Measurements from ENCODE around the gene ASB18. TPM values are rescaled to one million over a fixed set of nuclear protein-coding genes. Genes with fewer than 3 reads are reported as not detected.

Gene ASB18
- total and polyA plus RNA-seq, 2 of the 8 experiments (the other 6 are each of a cell fraction or from before 2014, with no cell fraction given), result not detected

DNA sequence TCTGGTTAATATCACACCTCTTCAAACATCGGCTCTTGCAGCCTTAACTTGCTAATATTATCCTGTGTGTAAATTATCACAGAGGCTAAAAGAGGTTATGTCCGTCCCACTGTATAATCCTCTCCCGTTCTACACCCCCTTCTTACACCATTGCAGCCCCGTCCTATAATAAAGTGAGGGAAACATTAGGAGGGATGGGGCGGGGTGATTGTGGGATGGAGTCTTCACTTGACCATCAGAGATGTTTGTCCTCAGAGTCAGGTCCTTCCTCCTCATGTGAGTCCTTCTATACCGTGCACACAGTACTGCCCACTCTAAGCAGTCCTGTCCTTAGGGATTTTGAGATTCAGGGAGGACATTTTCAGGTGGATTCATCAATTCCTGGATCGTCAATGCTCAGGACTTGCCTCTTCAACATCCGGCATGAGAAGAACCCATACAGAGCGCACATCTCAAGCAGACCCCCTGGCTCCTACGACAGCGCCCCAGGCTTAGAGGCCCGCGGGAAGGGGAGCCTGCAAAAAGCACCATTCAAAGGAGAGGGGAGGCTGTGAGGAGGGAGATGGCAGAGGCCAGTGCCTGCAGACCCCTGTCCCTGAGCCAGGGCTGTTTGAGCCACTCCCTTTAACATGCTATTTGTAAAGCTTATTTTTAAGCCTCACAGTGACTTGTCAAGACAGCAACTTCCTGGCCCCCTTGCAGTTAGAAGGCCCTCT, 42.8 kb upstream of the ASB18 start:
- Histone ChIP-seq H2BK12ac (ENCODE audit: low read depth, low read length) (no peak overlapping the region), H4K5ac (ENCODE audit: insufficient read length, low read depth, low read length) (no peak overlapping the region), H2BK120ac (replicated peaks; ENCODE audit: low read depth, low read length) (no peak overlapping the region), H2BK15ac (ENCODE audit: low read length) (no peak overlapping the region), H3K4ac (replicated peaks; ENCODE audit: insufficient read length, low read depth, low read length) (no peak overlapping the region), H3K23ac (ENCODE audit: insufficient read length) (no peak overlapping the region), H3K27me3 (replicated peaks in 1 of 4; ENCODE audit: control insufficient read depth in 3 of 4, extremely low read depth in 1 of 4, insufficient read depth in 3 of 4, low read length in 3 of 4) (no peaks in the 10 kb centered on the region), H2BK20ac (ENCODE audit: low read length) (0 out of 2 replicates have a peak overlapping the region, but pooled peaks have one; percentile 23), H3K36me3 (ENCODE audit: control insufficient read depth in 2 of 4, insufficient read depth in 4 of 4, low read length in 3 of 4) (no peaks in the 10 kb centered on the region), H3K14ac (ENCODE audit: insufficient read length) (no peak overlapping the region), H3K79me1 (ENCODE audit: low read depth, low read length) (no peaks in the 10 kb centered on the region), H3K18ac (ENCODE audit: extremely low read depth, low read length) (no peak overlapping the region), H3K4me2 (ENCODE audit: insufficient read depth in 1 of 2, low read depth in 2 of 2, low read length in 2 of 2) (peak overlapping the region; percentile 11 to 23; a peak in 2 of 4 replicates), H3K79me2 (ENCODE audit: control insufficient read depth in 1 of 2, insufficient read depth in 2 of 2, low read length in 2 of 2) (no peaks in the 10 kb centered on the region), H3K27ac (ENCODE audit: low read depth, low read length) (no peak overlapping the region), H3K56ac (replicated peaks; ENCODE audit: insufficient read length, low read depth, low read length) (no peak overlapping the region), H4K20me1 (replicated peaks in 1 of 2; ENCODE audit: control insufficient read depth in 1 of 2, insufficient read depth in 2 of 2, low read length in 2 of 2) (no peaks in the 10 kb centered on the region), H4K91ac (replicated peaks; ENCODE audit: insufficient read length, low read length) (no peak overlapping the region), H3K4me1 (replicated peaks in 1 of 4; ENCODE audit: control insufficient read depth in 3 of 4, insufficient read depth in 4 of 4, low read length in 3 of 4) (peaks cover 3 to 12% (median 9%) of the 10 kb centered on the region in 4 experiments; a peak in 5 of 7 replicates), H2AFZ (ENCODE audit: low read length) (no peak overlapping the region), H3K23me2 (ENCODE audit: low read depth, low read length) (no peaks in the 10 kb centered on the region), H2BK5ac (ENCODE audit: low read depth, low read length) (no peak overlapping the region), H2AK5ac (ENCODE audit: low read depth, low read length) (no peak overlapping the region), H3K9ac (replicated peaks in 1 of 4; ENCODE audit: extremely low read depth in 1 of 4, low read depth in 3 of 4, low read length in 3 of 4) (no peak overlapping the region), H3K4me3 (ENCODE audit: extremely low read depth in 1 of 4, insufficient read depth in 2 of 4, low read depth in 3 of 4, low read length in 4 of 4) (no peak overlapping the region), H4K8ac (ENCODE audit: extremely low read depth, insufficient read depth, low read length) (no peak overlapping the region), H3K9me3 (ENCODE audit: insufficient read depth in 2 of 2, low read depth in 1 of 2, low read length in 1 of 2) (no peaks in the 10 kb centered on the region)
- TF ChIP-seq GTF2F1 (IDR thresholded peaks at IDR 0.05; ENCODE audit: borderline replicate concordance, low read depth, low read length), result no peak
- TF ChIP-seq RXRA (IDR thresholded peaks at IDR 0.05; ENCODE audit: insufficient read depth, low read depth, low read length), result no peak
- ChIA-PET CTCF (ENCODE audit: partially characterized antibody) (interaction anchor here (0.6 to 5.5 kb wide), 6 partner anchors 15 to 769 kb away, joined by 3 to 43 read pairs (median 3); no protein-coding TSS in a partner anchor), POLR2A (ENCODE audit: partially characterized antibody) (interaction anchor here (0.5 kb wide), 1 partner anchor 1902 kb away, joined by 3 read pairs; no protein-coding TSS in a partner anchor)
- FAIRE-seq, result no peak
- DNase-seq (ENCODE audit: low read depth in 1 of 2, low spot score in 2 of 2), result no peak
- WGBS, 2 experiments (ENCODE audit: extremely low coverage in 1 of 2, insufficient coverage in 1 of 2, insufficient read length in 1 of 2, insufficient replicate concordance in 2 of 2, low coverage in 1 of 2, low lambda C conversion rate in 2 of 2, missing lambda C conversion rate in 1 of 2), result 87% methylated on average over 13 of the region's 13 CpGs; no CpG with 5 or more reads in 1 of the 2 experiments

All from H1 (cell line).